Fibroblast of skin of abdomen (primary cell): Measurements from ENCODE around the gene PIP4K2C.
A peak's percentile ranks its signal among the peaks of the same experiment; 100 is the strongest.
"Not testable (repeated sequence)": the region's sequence is repeated elsewhere in the genome, so short reads cannot be mapped to it uniquely, and the experiment has no call there.

Experiments
- DNase-seq: peaks from one replicate; pipeline ENCODE4 v3.0.0-alpha.2; 2013

Gene PIP4K2C

DNA sequence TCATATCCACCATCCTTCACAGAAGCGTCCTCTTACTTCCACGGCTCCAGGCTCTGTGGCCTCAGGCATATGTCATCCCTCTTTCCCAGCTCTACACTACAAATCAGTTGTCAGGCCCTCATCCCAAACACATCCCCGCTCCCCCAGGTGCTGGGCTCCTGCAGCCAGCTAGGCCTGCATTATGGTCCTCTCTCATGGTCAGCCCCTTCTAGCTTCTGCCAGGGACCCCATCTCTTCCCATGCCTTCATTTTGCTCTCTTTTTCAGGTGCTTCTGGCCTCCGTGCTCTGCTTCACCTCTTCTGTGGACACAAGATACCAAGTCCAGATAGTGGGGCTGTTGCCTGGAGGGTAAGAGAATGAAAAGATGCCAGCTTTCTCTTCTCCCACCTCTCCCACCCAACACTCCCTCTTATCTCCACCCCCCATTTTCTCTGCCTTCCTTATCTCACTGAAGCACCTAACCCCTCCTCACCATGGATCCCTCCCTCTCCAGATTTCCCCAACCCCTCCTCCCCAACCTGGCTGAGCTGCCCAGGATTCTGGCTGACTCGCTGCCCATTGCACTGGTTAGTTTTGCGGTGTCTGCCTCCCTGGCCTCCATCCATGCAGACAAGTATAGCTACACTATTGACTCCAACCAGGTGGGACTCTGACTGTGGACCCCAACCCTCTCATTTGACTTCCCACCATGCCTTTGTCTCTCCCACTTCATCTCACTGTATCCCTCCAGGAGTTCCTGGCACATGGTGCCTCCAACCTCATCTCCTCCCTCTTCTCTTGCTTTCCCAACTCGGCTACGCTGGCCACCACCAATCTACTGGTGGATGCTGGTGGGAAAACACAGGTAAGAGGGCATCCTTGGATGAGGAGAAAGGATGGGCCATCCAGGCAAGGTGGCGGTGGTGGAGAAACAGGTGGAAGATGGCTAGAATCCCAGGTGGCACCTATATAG is 31.6 kb downstream of the PIP4K2C start:
- no peak for DNase-seq

DNA sequence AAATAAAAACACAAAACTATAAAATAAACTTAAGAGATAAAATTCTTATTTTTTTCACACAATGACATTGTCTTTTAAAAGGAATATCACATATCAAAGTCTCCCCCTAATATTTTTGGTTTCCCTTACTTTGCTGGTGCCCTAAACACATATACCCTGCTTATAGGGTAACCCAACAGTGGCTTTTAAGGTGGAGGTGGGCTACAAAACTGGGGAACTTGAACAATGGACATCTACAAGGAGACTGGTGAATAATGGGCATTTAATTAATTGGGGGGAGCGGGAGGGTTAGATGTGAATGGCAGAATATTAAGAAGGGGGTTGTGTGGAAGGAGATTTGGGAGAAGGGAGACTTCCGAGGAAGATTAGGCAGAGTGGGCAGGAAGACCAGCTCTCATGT is 32.4 kb downstream of the PIP4K2C start:
- no peak for DNase-seq

DNA sequence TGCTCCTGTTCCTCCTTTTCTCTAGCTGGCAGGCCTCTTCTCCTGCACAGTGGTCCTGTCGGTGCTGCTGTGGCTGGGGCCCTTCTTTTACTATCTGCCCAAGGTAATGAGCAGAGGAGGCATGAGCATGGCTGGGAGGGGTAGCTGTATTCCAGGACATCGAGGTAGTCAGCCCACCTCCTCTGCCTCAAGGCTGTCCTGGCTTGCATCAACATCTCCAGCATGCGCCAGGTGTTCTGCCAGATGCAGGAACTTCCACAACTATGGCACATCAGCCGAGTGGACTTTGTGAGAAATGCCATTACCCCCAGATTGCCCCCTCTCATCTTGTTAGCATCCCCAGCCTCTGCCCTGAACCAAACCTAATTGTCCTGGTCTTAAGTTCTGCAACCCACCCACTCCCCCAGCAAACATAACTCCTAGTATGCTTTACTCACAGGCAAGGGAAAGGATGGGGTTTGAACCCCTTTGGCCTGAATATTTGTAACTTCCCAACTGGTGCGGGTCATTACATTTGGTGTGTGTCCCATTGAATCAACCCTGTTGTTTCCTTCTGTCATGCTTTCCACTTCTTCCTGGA is 32.9 kb downstream of the PIP4K2C start:
- DNase-seq = no peak

DNA sequence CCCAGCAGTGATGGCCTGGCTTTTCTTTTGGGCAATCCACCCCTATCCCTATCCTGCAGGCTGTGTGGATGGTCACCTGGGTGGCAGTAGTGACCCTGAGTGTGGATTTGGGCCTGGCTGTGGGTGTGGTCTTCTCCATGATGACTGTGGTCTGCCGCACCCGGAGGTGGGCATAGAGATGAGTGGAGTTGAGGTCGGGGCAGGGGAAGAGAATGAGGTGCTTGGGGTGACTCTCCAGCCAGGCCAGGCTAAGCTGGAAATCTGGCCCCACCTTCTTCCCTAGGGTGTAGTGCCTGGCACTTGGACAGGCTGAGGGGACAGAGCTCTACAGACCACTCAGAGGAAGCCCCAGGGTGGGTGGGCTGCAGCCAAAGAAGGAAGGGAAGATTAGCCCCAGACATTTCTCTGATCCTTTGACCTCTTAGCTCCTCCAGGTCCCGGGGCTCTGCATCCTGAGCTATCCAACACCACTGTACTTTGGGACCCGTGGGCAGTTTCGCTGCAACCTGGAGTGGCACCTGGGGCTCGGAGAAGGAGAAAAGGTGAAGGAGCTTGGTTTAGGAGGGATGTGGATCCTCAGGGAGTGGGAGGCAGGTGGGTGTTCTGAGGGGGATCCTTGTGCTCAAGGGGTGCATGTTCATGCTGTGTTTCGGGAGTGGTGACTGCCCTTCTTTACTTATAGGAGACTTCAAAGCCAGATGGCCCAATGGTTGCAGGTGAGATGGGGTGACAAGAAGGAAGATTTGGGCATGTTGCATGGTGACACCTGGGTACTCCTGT is 33.6 kb downstream of the PIP4K2C start:
- no peak for DNase-seq

DNA sequence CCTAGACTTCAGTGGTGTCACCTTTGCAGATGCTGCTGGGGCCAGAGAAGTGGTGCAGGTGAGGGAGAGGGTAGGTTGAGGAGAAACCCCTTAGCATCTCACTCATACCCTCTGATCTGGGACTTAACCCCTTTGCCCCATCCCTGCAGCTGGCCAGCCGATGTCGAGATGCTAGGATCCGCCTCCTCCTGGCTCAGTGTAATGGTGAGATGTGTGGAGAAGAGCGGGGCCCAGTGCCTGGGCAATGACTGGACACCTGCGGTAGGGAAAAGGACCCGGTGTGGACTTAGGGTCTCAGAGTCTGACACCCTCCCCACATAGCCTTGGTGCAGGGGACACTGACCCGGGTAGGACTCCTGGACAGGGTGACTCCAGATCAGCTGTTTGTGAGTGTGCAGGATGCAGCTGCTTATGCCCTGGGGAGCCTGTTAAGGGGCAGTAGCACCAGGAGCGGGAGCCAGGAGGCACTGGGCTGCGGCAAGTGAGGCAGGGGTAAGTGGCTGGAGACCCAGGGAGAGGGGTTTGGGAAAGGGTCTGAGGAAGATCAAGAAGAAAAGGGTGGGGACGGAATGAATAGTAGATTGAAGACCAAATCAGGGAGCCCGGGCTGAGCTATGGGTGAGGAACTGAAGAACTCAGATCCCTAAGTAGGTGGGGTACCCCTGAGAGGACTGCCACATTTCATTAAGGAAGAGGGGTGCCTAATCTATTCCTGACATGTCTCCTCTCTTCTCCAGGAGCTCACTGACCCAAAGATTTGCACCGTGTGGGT is 34.5 kb downstream of the PIP4K2C start:
- DNase-seq = no peak

DNA sequence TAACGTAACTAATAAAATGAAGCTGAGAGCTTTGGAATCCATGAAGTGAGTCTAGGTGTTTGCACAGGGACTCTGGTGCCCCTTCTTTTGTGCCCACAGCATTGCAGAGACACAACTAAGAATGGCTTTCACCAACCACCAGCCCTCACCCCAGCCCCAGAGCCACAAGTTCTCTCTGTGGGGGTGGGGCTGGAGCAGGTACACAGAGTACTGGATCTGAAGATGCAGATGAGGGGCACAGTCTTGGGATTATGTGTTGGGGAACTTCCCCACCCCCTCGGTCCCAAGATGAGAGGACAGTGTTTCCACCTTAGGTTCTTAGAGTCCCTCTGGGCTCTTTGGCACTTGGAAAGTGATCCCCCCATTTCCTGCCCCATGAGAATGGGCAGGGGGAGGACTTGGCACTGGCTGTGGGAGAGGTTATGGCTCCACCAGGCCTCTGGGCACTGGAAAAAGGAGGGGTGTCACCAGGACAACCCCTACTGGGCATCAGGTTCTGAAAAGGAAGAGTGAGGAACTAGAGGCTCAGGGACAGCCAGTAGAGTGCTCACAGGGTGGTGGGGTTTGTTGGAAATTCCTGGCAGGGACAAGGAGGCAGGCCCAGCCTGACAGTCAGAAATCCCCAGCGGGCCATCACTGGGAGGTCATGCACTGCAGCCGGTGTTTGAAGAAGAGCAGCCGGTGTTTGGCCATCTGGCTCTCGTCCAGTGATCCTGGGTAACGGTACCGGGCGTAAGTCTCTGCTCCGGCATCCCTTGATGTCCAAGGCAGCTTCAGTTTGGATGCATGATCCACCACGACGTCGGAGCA is 35.3 kb downstream of the PIP4K2C start:
- DNase-seq = no peak

DNA sequence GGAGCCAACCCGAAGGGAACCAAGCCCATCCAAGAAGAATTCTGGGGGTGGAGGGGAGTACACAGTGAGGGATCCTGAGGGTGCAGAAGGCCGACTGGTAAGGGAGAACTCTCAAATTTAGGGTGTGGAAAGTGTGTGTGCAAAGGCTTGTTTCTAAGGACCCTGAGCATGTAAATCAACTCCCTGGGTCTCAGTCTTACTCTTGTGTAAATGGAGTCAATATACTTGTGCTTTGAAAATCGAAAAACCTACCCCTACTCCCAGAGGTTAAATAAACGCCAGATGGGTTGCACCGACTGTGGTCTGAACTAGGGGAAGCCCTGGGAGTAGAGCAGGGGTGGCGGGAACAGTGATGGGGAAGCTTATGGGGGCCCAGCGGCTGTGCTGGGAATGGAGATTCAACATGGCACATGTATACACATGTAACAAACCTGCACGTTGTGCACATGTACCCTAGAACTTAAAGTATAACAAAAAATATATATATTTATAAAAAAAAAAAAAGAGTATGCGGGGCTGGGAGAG is 36.0 kb downstream of the PIP4K2C start:
- no peak for DNase-seq

DNA sequence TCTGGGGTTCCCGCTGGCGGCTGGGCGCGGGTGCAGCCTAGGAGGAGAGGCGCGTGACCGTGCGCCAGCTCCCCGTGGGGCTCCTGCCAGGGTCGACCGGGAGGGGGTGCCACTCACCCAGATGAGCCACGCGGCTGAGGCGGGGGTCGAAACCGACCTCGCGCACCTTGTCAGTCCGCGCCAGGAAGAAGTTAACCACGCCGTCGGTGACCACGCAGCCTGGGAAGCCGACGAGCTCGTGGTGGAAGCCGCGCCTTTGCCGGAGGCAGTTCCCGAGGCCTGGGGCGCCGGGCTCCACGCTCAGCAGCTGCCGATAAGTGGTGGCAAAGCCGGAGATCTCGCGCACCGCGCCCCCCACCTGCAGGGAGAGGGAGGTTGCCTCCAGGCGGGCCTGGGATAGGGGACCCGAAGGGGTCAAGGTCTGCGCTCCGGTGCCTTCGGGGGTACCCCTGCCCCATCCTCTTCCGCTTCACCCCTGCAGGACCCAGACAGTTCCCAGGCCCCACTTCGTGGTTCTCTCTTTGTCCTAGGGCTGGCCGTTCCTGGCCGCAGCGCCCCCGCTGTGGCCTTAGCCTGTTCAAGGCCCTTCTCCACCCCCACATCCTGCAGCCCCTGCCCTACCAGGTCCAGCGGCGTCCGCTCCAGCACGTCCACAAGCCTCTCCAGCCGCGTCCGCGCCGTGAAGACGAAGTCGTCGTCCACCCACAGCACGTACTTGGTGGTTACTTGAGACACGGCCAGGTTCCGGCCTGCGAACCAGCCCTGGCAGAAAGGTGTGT is 36.7 kb downstream of the PIP4K2C start:
- DNase-seq = no peak

DNA sequence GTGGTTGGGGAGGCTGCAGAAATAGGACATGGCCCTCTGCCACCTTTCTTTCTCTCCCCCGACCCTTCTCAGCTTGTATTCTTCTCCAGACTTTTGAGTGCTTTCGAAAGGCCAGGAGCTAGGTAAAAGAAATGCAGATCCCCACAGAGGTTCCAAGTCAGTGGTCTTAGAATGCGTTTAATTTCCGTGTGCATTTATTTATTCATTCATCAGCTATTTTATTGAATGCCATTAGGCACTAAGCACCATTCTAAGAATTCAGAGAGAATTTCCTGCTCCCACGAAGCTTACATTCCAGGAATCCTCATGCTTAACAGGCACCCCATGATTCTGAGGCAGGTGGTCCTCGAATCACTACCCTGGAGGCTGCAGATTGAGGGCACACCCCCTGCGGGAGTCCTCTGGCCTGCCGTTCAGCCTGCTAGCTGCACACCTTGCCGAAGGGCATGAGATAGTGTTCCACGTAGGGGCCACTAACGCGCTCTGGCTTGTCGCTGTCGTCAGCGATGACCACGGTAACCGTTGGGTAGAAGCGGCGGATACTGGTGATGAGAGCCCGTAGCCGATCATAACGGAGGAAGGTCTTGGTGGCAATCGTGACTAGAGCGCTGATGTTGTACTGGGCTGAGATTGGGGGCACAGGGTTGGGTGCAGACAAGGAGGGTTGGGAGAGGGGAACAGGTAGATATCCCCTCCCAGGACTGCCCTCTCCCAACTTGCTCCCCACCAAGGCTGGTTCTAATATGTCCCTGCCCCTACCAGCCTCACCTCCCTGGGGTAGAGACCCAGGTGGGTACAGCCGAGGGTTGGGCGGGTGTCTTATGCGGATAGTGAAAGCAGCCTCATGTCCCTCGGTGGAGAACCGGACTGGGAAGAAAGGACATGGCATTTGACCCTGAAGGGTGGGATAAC is 37.5 kb downstream of the PIP4K2C start:
- DNase-seq = no peak

DNA sequence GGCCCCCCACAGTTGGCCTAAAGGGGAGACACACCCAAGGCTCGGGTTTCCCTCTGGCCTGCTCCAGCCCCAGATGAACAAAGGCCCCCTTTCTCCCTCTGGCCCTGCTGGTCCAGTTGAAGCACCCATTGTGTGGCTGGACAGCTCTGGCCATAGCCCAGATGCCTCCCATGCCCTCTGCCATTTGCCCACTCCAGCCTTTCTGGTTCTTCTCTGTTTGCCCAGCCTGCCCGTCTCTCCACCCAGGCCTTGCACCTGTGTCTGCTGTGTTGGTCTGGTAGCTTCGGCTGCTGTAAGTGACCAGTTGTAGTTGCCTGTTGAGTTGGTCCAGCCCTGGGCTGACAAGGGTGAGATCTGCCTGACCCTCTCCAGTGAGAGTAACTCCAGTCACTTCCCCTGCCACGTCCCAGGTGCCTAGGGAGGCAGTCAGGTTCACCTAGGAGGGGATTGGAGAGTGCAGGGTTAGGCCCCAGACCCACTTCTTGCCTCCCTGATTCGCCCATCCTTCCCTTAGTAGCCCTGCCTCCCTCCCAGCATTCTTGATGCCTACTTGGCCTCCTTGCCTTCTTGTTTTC is 39.0 kb downstream of the PIP4K2C start:
- DNase-seq = no peak

DNA sequence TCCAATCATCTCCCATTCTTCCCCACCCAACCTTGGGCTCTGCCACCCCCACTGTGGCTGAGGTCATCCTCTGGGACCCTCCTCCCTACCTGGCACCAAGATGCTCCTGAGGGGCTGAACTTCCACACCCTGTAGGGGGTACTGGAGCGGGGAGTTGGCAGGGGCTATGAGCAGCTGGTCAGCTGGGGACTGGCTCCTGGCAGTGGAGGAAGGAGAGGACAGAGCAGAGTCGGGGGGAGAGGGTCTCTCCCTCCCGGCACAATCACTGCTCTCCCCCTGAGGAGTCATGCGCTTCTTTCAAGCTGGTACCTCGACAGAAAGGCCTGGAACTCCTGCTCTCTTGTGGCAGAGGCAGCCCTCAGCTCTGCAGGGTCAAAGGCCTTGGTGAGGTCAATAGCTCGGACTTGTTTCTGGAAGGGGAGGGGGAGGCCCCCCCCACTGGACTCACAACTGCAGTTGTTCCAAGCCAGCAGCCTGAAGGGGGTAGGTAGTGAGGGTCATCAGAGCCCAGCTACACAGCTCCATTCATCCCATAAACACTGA is 40.0 kb downstream of the PIP4K2C start:
- no peak for DNase-seq

DNA sequence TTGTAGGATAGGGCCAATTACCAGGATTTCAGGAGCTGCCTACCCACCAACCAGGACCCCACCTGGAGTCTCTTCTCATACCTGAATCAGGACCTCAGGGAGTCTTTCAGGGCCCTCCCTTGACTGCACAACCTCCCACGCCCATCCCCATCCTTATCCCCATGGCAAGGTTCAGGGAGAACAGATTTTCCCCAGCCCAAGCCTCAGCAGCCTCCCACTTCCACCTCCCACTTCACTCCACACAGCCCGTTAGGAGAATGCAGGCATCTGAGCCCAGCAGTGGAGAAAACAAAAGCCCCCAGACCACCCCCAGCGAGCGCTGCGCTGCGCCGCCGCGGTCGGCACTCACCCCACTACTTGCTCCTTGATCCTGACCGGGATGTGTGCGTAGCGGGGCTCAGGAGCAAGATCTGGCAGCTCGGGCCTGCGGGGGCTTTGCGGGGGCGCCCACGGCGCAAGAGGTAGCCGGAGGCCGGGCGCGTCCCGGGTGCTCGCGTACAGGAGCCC is 40.6 kb downstream of the PIP4K2C start:
- no peak for DNase-seq

DNA sequence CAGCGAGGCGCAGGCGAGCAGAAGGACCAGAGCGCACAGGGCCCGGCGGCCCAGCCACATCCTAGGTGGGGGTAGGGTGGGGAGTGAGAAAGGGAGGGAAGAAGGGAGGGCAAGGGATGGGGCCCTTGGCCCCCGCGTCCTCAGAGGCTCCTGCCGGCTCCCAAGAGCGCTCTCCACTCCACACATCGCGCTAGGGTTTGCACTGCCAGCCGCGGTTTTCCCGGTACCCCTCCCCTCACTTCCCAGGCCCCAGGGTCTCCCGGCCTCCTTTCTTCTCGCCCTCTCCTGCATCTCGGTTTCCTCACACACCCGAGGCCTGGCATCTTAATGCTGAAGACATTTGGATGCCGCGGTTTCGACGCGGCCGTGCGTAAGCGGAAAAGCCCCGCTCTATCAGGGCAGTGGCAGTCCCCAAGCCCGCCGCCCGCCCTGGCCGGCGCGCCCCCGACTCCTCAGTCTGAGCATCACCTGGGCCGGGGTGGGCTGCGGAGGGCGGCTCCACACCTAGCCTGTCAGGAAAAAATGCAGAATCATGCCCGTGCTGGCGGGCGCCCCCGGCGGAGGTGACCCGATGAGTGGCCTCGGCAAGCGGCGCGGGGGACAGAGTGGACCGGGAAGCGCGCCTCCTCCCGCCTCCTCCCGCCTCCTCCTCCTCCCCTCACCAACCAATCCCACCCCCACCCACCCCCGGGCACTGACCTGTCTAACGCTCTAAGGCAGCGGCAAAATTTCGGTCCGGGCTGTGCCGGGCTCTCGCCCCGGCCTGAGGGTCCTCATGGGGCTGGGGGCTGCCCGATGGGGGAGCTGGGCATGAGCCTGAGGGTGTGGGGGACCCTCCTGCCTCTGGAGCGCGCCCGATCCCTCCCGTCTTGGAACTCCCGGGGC is 41.3 kb downstream of the PIP4K2C start:
- no peak for DNase-seq

DNA sequence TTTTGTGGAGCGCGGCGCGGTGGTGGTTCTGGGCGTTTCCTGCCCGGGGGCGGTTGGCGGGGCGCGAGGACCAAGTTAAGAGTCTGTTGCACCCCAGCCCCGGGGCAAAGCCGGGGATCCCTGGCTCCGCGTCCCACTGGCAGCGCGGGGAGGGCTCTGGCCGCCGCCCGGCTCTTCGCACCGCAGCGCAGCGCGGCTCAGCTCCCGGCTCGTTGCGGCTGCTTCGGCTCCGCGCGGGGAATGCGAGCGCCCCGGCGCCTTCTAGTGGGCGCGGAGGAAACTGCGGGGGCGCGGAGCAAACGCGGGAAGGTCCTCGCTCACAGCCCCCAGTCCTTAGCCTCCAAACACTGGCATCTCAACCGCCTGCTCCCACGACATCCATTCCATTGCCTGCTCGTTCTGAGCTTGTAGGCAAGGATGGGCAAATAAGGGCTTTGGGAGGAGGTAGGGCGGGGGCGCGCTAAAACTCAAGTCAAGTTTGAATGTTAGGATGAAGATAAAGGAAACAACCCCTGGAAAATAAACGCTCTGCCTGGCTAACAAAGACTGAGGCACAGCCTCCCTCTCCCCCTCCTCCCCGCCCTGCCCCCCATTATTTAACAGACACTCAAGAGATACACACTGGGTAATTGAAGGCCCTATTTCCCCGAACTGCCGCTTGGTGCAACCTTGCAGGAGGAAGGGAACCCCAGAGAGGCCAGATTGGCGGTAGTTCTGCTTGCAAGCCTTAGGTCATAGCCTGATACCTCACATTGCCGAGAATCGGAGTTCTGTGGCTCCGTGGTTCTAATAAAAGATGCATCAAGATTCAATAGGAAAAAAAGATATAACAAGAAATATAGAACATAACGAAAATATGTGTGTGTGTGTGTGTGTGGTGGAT is 42.2 kb downstream of the PIP4K2C start, which contains the start of gene B4GALNT1:
Gene B4GALNT1 (minus strand): TSS at position 244 of the 883 bp plus-strand sequence. CDS start 1,069 bp downstream, outside the sequence.
- DNase-seq = peak; percentile 50

DNA sequence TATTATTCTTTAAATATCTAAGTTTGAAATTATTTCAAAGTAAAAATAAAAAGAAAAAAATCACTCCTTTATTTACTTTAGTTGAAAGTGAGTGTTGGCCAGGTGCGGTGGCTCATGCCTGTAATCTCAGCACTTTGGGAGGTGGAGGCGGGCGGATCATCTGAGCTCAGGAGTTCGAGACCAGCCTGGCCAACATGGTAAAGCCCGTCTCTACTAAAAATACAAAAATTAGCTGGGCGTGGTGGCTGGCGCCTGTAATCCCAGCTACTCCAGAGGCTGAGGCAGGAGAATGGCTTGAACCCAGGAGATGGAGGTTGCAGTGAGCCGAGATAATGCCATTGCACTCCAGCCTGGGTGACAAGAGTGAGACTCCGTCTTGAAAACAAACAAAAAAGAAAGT is 45.7 kb downstream of the PIP4K2C start:
- not testable (repeated sequence) for DNase-seq

DNA sequence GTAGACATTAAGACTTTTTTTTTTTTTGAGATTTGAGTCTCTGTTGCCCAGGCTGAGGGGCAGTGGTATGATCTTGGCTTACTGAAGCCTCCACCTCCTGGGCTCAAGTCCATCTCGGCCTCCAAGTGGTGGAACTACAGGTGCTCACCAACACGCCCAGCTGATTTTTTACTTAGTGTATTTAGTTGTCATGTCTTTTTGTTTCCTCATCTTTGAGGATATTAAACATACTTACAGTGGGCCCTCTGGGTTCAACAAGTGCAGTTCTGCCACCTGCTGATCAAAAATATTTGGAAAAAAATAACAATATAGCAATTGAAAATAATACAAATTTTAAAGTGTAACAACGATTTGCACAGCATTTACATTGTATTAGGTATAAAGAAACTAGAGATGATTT is 46.4 kb downstream of the PIP4K2C start:
- no peak for DNase-seq
